ENCODE data around the gene AGK.

AGK gene

GRCh38 chr7:141562036-141562435 is 10.8 kb downstream of the AGK start:
- peaks cover 80% of the 10 kb centered on the region for H3K4me1 ChIP-seq (ENCODE audit: low read depth, poor library complexity, severe bottlenecking)
- no peak overlapping the region for H3K4me3 ChIP-seq (IDR thresholded peaks at IDR 0.05; ENCODE audit: insufficient read depth, low read depth, low read length)
- no peak overlapping the region for H3K27ac ChIP-seq
- peak overlapping the region; percentile 5; the same call in 1 of the 2 replicates for H3K4me2 ChIP-seq
- no peak overlapping the region for H2AFZ ChIP-seq (ENCODE audit: low read depth)
- H4K20me1 ChIP-seq (ENCODE audit: insufficient read depth) = no peaks in the 10 kb centered on the region
- H3K79me2 ChIP-seq (ENCODE audit: insufficient read depth, low read depth) = peaks cover 56% of the 10 kb centered on the region
- H3K9ac ChIP-seq = no peak overlapping the region
- no peak for TF ChIP-seq CTCF (conservative IDR thresholded peaks at IDR 0.05; ENCODE audit: low read depth, low read length)
- no peaks in the 10 kb centered on the region for H3K27me3 ChIP-seq (ENCODE audit: insufficient read depth, low read depth)
- peaks cover 20% of the 10 kb centered on the region; the same call in 1 of the 2 replicates for H3K36me3 ChIP-seq (ENCODE audit: insufficient read depth)

- peaks cover 20% of the 10 kb centered on the region; the same call in 1 of the 2 replicates for H3K36me3 ChIP-seq (ENCODE audit: insufficient read depth)
- no peak overlapping the region for H3K27ac ChIP-seq
- no peak overlapping the region for H3K9ac ChIP-seq
- H3K4me3 ChIP-seq (IDR thresholded peaks at IDR 0.05; ENCODE audit: insufficient read depth, low read depth, low read length) = no peak overlapping the region
- H2AFZ ChIP-seq (ENCODE audit: low read depth) = no peak overlapping the region
- H3K4me2 ChIP-seq = no peak overlapping the region; the same call in 1 of the 2 replicates
- no peaks in the 10 kb centered on the region for H4K20me1 ChIP-seq (ENCODE audit: insufficient read depth)
- no peaks in the 10 kb centered on the region for H3K27me3 ChIP-seq (ENCODE audit: insufficient read depth, low read depth)
- TF ChIP-seq CTCF (conservative IDR thresholded peaks at IDR 0.05; ENCODE audit: low read depth, low read length) = no peak
- peaks cover 75% of the 10 kb centered on the region for H3K4me1 ChIP-seq (ENCODE audit: low read depth, poor library complexity, severe bottlenecking)
- peaks cover 56% of the 10 kb centered on the region for H3K79me2 ChIP-seq (ENCODE audit: insufficient read depth, low read depth)
These were observed 11.3 kb downstream of the AGK start for GRCh38 chr7:141562543-141562942.

GRCh38 chr7:141562972-141563371 is 11.8 kb downstream of the AGK start:
- H3K36me3 ChIP-seq (ENCODE audit: insufficient read depth) = peaks cover 20% of the 10 kb centered on the region; the same call in 1 of the 2 replicates
- no peak overlapping the region for H3K9ac ChIP-seq
- no peak for TF ChIP-seq CTCF (conservative IDR thresholded peaks at IDR 0.05; ENCODE audit: low read depth, low read length)
- no peak overlapping the region for H3K4me3 ChIP-seq (IDR thresholded peaks at IDR 0.05; ENCODE audit: insufficient read depth, low read depth, low read length)
- no peaks in the 10 kb centered on the region for H3K27me3 ChIP-seq (ENCODE audit: insufficient read depth, low read depth)
- no peak overlapping the region for H3K27ac ChIP-seq
- H3K4me2 ChIP-seq = no peak overlapping the region
- peaks cover 56% of the 10 kb centered on the region for H3K79me2 ChIP-seq (ENCODE audit: insufficient read depth, low read depth)
- H4K20me1 ChIP-seq (ENCODE audit: insufficient read depth) = no peaks in the 10 kb centered on the region
- peaks cover 71% of the 10 kb centered on the region for H3K4me1 ChIP-seq (ENCODE audit: low read depth, poor library complexity, severe bottlenecking)
- no peak overlapping the region for H2AFZ ChIP-seq (ENCODE audit: low read depth)

- Histone ChIP-seq H3K27me3 (ENCODE audit: insufficient read depth, low read depth) (no peaks in the 10 kb centered on the region), H3K4me3 (IDR thresholded peaks at IDR 0.05; ENCODE audit: insufficient read depth, low read depth, low read length) (no peak overlapping the region), H4K20me1 (ENCODE audit: insufficient read depth) (no peaks in the 10 kb centered on the region), H3K4me2 (peak overlapping the region; percentile 40; the same call in 1 of the 2 replicates), H3K4me1 (ENCODE audit: low read depth, poor library complexity, severe bottlenecking) (peaks cover 62% of the 10 kb centered on the region), H3K27ac (peak overlapping the region; percentile 18; the same call in 1 of the 2 replicates), H3K36me3 (ENCODE audit: insufficient read depth) (peaks cover 20% of the 10 kb centered on the region; the same call in 1 of the 2 replicates), H3K79me2 (ENCODE audit: insufficient read depth, low read depth) (peaks cover 55% of the 10 kb centered on the region), H2AFZ (ENCODE audit: low read depth) (no peak overlapping the region), H3K9ac (no peak overlapping the region)
- TF ChIP-seq CTCF (conservative IDR thresholded peaks at IDR 0.05; ENCODE audit: low read depth, low read length) = no peak
These were observed 12.9 kb downstream of the AGK start for GRCh38 chr7:141563956-141564623.
